Vagina (tissue), 2 donors: Measurements from ENCODE around the gene ARPC3. TPM values are rescaled to one million over a fixed set of nuclear protein-coding genes. Genes with fewer than 3 reads are reported as not detected.
"Not testable (repeated sequence)": the region's sequence is repeated elsewhere in the genome, so short reads cannot be mapped to it uniquely, and the experiment has no call there.

Experiments used
- DNase-seq, 2 donors: peaks; one replicate each; pipeline ENCODE4 v3.0.0-alpha.2; 2017; ENCODE audit errors: extremely low spot score in 2 of 2
- H3K27ac ChIP-seq: fragments of 200-600 bp; sonication (generic); one replicate; pipeline ENCODE4 v1.5.1; 2019
- H3K27me3 ChIP-seq: fragments of 200-600 bp; sonication (generic); one replicate; pipeline ENCODE4 v1.5.1; 2019
- H3K36me3 ChIP-seq, 2 donors: fragments of 200-600 bp; sonication (generic); one replicate each; pipeline ENCODE4 v1.5.1; 2017 to 2019
- H3K4me1 ChIP-seq: fragments of 200-600 bp; sonication (generic); one replicate; pipeline ENCODE4 v1.5.1; 2019
- H3K4me3 ChIP-seq, 2 donors: fragments of 200-600 bp; sonication (generic); 1 replicate in 1 of 2; 2 replicates in 1 of 2; pipeline ENCODE4 v1.5.1; 2016 to 2019
- H3K9me3 ChIP-seq: fragments of 200-600 bp; sonication (generic); one replicate; pipeline ENCODE4 v1.5.1; 2019
- POLR2A ChIP-seq, 2 donors: fragments of 450-650 bp; IDR thresholded peaks; one replicate each; pipeline ENCODE4 v1.6.1; 2017; ENCODE audit warnings: antibody characterized with exemption in 2 of 2, mild to moderate bottlenecking in 2 of 2, moderate library complexity in 2 of 2
- POLR2AphosphoS5 ChIP-seq, 2 donors: sonication (generic); formaldehyde crosslinking; IDR thresholded peaks; one replicate each; pipeline ENCODE4 v1.9.0; 2017; ENCODE audit warnings: antibody characterized with exemption in 2 of 2, mild to moderate bottlenecking in 2 of 2, low read depth in 1 of 2; ENCODE audit not compliant: insufficient read depth in 1 of 2
- intact Hi-C: fragments of 100-400 bp; cut with DNase I; formaldehyde crosslinking; loops from one replicate; pipeline ENCODE4 v1.15.1; 2023
- total RNA-seq: library from RNA; depleted of rRNA; stranded (reverse); fragments of >200 nt; gene quantifications from one replicate; pipeline ENCODE4 v1.2.3, GENCODE V29; 2016
- TF ChIP-seq, protein P1 (sequence below), 3 experiments: fragments of 450-650 bp in 2 of 3; fragments of 200-600 bp in 1 of 3; sonication (generic) in 1 of 3; IDR thresholded peaks; one replicate each; pipeline ENCODE4 v1.5.1; 2017 to 2019; ENCODE audit warnings: antibody characterized with exemption in 3 of 3, mild to moderate bottlenecking in 2 of 3, moderate library complexity in 2 of 3

The ARPC3 gene
- total RNA-seq, 1 donor from 2014 or later: 180 TPM

- Histone ChIP-seq H3K4me1 (peaks cover 30% of the 10 kb centered on the region), H3K27ac (no peak overlapping the region), H3K4me3 (no peak overlapping the region), H3K9me3 (no peaks in the 10 kb centered on the region), H3K27me3 (no peaks in the 10 kb centered on the region), H3K36me3 (peaks cover 0 to 19% of the 10 kb centered on the region in 2 donors)
- no peak for TF ChIP-seq POLR2AphosphoS5 (IDR thresholded peaks at IDR 0.05; ENCODE audit: insufficient read depth in 1 of 2, low read depth in 1 of 2)
- no peak for TF ChIP-seq POLR2A (IDR thresholded peaks at IDR 0.05)
- TF ChIP-seq, protein P1, sequence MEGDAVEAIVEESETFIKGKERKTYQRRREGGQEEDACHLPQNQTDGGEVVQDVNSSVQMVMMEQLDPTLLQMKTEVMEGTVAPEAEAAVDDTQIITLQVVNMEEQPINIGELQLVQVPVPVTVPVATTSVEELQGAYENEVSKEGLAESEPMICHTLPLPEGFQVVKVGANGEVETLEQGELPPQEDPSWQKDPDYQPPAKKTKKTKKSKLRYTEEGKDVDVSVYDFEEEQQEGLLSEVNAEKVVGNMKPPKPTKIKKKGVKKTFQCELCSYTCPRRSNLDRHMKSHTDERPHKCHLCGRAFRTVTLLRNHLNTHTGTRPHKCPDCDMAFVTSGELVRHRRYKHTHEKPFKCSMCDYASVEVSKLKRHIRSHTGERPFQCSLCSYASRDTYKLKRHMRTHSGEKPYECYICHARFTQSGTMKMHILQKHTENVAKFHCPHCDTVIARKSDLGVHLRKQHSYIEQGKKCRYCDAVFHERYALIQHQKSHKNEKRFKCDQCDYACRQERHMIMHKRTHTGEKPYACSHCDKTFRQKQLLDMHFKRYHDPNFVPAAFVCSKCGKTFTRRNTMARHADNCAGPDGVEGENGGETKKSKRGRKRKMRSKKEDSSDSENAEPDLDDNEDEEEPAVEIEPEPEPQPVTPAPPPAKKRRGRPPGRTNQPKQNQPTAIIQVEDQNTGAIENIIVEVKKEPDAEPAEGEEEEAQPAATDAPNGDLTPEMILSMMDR (IDR thresholded peaks at IDR 0.05): no peak
- intact Hi-C loops: loop anchor here (5.0 to 10.0 kb wide), 2 partner anchors 54 to 151 kb away; partner anchors contain the start of genes RAD9B and VPS29
- DNase-seq: no peak
Measured at GRCh38 chr12:110451263-110451662, 1.1 kb upstream of the ARPC3 start.

GRCh38 chr12:110444455-110444854 lies 5.7 kb downstream of the ARPC3 start:
- Histone ChIP-seq H3K4me3 (no peak overlapping the region), H3K4me1 (peaks cover 31% of the 10 kb centered on the region), H3K9me3 (no peaks in the 10 kb centered on the region), H3K27me3 (no peaks in the 10 kb centered on the region), H3K27ac (no peak overlapping the region), H3K36me3 (peaks cover 0 to 49% of the 10 kb centered on the region in 2 donors)
- no peak for DNase-seq
- intact Hi-C loops: no loop called here
- TF ChIP-seq, protein P1 (IDR thresholded peaks at IDR 0.05): no peak
- TF ChIP-seq POLR2A (IDR thresholded peaks at IDR 0.05) (no peak), POLR2AphosphoS5 (IDR thresholded peaks at IDR 0.05; ENCODE audit: insufficient read depth in 1 of 2, low read depth in 1 of 2) (no peak)

DNA sequence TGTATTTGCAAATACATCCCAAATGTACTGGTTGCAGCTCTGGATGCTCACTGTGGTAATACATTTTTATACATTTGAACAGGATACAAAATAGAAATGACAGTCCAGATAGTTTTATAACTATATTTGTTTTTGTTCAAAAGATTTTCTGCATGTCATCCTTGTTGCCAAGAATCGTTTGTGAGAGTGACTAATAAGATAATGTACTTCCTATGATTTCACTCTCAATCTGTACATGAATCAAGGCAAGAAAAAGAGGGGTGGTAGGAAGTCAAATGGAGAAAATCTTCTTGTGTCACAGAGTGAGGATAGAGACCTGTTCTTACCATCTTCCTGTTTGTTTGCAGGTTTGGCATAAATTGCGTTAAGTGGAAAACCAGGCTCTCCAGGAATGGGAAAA lies 13.9 kb downstream of the ARPC3 start:
- Histone ChIP-seq H3K27ac (no peak overlapping the region), H3K9me3 (no peaks in the 10 kb centered on the region), H3K4me3 (no peak overlapping the region), H3K4me1 (no peaks in the 10 kb centered on the region), H3K36me3 (peaks cover 0 to 64% of the 10 kb centered on the region in 2 donors), H3K27me3 (no peaks in the 10 kb centered on the region)
- intact Hi-C loops: no loop called here
- no peak for TF ChIP-seq POLR2A (IDR thresholded peaks at IDR 0.05)
- TF ChIP-seq, protein P1 (IDR thresholded peaks at IDR 0.05): no peak
- TF ChIP-seq POLR2AphosphoS5 (IDR thresholded peaks at IDR 0.05; ENCODE audit: insufficient read depth in 1 of 2, low read depth in 1 of 2): no peak
- DNase-seq: no peak

GRCh38 chr12:110431957-110432587 lies 18.1 kb downstream of the ARPC3 start:
- DNase-seq: no peak
- TF ChIP-seq POLR2A (IDR thresholded peaks at IDR 0.05): no peak
- TF ChIP-seq, protein P1 (IDR thresholded peaks at IDR 0.05): no peak
- TF ChIP-seq POLR2AphosphoS5 (IDR thresholded peaks at IDR 0.05; ENCODE audit: insufficient read depth in 1 of 2, low read depth in 1 of 2): no peak
- intact Hi-C loops: loop anchor here (5.0 kb wide), 1 partner anchor 330 kb away; no protein-coding TSS in a partner anchor
- Histone ChIP-seq H3K9me3 (no peaks in the 10 kb centered on the region), H3K36me3 (peaks cover 0 to 25% of the 10 kb centered on the region in 2 donors), H3K27ac (peak overlapping the region; percentile 58), H3K27me3 (no peaks in the 10 kb centered on the region), H3K4me3 (peak overlapping the region; percentile 38 to 49), H3K4me1 (no peaks in the 10 kb centered on the region)

DNA sequence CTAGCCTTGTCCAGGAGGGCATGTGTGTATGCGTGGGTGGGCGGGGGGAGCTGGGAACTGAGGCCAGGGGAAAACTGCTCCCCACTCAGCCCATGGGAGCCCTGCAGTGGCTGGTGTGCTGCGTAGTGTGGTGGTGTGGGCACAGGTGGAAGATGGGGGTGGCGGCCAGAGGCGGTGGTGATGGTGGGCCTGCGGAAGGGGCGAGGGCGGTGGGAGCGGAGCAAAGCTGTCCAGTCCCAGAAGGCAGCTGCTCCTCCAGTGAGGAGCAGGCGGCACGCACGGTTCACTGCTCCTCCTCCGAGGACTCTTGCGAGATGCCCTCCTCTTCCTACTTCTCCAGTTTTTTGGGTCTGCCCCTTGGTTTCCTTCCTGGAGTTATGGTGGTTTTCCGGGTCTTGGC lies 20.5 kb downstream of the ARPC3 start:
- H3K4me1 ChIP-seq, DNase-seq, H3K27ac ChIP-seq, H3K4me3 ChIP-seq, H3K9me3 ChIP-seq, H3K36me3 ChIP-seq, H3K27me3 ChIP-seq: not testable (repeated sequence)
- intact Hi-C loops: loop anchor here (5.0 kb wide), 1 partner anchor 327 kb away; no protein-coding TSS in a partner anchor
